Activated CD8-positive, alpha-beta memory T cell treated with anti-CD3 and anti-CD28 coated beads for 4 hours (primary cell): Measurements from ENCODE around the gene SYS1.

Experiments
- DNase-seq, 2 donors: peaks; one replicate each; pipeline ENCODE4 v3.0.0-alpha.2; 2020; ENCODE audit warnings: low read depth in 2 of 2

The SYS1 gene

DNA sequence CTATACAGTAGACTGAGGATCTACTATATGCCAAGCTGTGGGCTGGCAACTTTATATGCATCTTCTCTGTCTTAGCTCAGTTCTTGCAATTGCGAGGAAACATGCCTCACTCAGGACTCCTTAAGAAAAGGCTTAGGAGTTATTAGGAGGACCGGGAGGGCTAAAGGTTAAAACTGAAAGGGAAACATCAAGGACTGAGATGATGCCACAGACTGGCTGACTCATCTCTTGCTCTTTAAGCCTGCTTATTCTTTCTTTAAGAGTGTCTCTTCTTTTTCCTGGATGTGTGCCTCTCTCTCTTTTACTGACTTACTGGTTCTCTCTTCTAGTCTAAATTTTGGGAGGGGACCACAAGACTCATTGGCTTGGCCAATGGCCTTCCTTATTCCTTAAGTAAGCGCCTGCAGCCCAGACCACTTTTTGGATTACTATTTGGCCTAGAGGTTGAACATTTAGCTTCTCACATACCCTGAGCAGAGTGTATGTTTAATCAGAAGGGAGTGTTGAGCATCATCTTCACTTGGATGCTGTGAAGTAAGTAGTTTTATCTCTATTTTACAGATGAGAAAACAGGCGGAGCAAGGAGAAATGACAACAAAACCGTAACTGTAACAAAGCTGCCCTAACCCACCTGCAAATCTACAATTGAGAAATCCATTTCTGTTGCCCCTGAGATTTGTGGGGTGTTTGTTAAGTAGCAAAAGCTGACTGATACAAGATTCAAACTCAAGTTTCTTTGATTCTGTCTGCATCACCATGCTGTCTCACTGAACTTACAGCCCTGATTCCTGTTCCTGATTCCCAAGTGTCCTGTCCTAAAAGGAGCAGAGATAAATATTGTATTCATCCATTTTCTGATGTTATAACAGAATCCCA is 7.5 kb upstream of the SYS1 start:
- DNase-seq = no peak

DNA sequence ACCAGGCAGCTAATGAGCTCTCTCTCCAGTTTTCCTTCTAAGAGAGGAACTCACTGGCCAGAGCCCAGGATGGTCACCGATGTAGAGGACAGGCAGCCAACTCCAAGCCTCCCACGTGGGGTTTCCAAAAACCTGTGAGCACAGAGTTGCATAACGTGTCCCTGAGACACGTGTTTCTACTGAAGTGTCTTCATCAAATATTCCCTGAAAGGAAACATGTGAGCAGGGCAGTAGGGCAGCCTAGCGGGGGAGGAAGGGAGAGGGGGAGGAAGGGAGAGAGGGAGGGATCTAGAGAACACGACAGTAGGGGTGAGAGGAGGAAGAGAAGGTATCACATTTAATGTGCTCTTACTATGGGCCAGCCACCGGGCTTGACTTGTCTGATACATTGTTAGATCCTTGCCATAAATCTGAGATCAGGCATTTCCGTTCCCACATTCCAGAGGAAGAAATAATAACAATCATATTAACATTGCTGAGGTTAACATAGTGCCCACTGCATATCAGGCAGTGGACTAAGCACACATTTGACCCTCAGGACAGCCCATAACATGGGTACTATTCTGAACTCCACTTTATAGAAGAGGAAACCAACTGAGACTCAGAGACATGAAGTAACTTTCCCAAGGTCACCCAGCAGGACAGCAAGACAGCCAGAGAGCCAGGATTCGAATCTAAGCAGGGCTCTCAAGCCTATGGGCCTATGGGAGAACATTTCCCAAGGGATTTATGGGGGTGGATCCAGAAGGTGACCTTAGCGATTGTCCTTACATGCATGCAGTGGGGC is 4.5 kb upstream of the SYS1 start:
- DNase-seq = no peak

DNA sequence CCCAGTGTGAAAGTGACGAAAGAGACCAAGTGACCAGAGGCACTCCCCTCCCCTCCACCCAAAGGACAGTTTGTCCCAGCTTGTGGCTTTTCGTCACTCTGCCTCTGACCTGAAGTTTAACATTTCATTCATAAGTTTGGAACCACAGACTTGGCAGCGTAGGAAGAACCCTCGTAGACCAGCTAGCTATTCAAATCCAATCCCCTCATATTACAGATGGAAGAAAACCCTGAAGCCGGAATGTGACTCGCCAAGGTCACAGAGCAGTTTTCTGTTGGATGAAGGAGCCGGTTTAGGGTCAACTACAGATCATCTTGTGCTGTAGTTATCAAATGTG is 3.9 kb upstream of the SYS1 start:
- no peak for DNase-seq

DNA sequence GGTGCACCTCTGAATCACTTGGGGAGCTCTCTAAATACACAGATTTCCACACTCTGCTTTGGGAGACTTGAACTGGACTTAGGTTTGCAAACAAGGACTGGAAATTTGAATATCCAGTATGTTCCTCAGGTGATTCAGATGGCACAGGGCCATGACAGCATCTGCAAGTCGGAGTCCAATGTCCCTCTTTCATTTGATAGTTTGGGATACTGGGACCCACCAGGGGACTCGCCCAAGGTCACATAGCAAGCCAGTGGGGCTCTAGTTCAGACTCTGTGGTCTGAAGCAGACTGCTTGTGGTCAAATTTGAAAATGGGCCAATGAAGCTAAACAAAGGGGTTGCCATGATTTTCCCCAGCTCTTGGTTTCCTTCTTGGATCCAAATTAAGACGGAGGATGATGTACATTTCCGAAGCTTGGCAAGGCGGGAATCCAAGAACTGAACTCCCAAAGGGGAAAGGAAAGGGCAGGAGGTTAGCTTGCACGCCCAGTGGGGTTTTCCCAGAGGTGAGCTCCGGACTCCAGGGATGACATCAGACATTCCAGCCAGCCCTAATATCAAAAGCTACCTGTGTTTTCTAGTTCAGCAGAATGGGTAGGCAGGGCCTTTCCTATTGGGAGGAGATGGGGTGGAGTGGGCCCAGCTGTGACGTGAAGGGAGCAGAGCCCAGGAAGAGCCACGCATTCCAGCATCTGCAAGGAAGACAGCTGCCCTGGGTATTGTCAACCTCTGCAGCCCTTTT is 3.4 kb upstream of the SYS1 start:
- DNase-seq = no peak

DNA sequence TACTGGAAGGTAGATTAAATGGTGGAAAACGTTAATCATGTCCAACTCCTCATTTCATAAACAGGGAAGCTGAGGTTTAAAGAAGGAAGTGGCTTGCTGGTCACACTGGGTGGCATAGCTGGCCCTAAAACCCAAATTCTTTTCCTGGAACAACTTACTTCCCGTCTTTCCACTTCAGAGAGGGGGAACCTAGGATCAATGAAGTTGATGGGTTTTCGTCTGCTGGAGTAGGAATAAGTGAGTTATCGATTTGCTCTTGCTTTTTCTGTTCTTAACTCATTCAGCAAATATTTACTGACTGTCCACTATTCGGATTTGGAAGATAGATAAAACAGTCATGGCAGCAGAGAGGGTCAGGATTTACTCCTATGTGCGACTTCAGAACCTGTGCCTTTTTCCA is 1.2 kb upstream of the SYS1 start:
- DNase-seq = no peak

DNA sequence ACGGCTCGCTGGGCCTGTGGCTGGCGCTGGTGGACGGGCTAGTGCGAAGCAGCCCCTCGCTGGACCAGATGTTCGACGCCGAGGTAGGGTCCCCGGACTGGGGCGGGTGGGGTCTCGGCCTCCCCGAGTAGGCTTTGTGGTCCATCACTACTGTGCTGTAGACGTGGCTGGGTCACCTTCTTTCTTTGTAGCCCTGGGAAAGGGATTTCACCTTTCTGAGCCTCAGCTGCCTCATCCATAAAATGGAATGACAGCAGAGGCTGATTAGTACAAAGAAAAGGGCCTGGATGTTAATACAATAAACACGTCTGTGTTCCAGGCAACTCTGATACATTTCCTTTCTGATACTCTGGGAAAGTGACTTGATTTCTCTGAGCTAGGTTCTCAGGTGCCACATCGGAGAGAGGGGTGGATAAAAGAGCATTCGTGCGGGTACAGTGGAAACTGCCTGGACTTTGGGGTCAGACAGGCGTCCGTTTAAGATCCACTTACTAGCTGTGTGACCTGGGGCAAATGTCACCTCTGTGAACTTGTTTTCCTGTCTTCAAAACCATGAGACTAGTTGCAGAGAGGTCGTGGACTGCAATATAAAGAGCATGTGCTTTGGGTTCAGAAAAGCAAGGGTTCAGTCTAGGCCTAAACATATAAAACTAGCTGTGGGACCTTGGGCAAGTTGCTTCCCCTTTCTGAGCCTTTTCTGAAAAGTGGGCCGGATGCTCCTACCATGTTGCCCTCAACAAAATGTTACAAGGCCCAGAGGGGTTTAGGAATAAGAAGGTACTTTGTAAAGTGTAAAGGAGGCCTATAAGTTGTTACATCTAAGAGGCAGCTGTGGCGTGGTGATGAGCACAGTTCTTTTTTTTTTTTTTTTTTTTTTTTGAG is 896 bp downstream of the SYS1 start:
- DNase-seq = no peak

DNA sequence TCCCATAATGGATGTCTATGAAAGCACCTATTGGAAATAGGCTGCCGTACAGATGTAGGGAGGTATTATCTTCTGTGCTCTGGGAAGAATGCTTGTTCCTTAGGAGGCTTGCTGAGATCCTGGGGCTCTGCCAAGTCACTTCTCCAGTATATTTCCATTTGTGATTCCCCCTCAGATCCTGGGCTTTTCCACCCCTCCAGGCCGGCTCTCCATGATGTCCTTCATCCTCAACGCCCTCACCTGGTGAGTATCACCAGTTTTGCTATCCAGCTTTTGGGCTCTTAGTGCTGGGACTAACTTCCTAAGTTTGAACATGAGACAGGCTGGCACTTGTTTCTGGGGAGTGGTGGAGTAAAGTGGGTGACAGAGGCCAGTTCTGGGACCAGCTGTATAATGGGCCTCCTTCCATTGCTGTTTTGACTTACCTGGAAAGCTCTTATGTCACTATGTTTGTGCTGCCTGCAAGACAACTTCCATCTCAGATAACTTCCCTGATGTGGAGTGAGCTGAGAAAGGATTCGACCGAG is 2.6 kb downstream of the SYS1 start:
- DNase-seq = no peak

DNA sequence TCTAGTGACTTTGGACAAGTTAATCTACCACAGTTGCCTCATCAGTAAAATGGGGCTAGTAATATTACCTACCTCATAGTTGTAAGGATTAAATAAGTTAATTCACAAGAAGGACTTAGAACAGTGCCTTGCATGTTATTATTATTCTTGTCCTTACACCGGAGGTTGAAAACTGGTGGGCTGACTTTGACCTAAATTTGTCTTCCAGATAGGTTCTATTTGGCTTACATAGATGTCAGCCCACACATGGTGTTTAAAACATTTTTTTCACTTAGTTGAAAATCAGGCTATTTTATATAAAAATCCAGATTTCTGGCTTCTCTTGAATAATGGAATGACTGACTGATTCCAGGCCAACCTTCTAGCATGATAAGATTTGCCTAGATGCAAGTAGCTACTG is 3.2 kb downstream of the SYS1 start:
- DNase-seq = no peak

DNA sequence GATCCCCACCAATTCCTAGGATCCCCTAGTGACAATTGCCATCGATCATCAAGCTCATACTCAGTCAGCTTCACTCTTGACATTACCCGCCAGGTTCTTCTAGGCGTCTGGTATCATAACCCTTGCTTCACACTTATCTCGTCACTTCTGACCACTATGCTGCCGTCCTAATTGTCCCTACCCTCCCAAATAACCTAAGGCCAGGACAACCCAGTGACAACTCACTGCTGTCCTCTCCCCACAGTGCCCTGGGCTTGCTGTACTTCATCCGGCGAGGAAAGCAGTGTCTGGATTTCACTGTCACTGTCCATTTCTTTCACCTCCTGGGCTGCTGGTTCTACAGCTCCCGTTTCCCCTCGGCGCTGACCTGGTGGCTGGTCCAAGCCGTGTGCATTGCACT is 3.7 kb downstream of the SYS1 start:
- DNase-seq = no peak

DNA sequence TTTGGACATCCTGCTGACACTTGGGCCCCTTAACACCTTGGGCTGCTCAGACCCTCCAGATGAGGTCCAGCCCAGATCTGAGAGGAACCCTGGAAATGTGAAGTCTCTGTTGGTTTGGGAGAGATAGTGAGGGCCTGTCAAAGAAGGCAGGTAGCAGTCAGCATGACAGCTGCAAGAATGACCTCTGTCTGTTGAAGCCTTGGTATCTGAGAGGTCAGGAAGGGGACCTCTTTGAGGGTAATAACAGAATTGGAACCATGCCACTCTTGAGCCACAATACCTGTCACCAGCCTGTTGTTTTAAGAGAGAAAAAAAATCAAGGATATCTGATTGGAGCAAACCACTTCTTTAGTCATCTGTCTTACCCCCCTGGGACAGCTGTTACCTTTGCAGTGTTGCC is 4.2 kb downstream of the SYS1 start:
- DNase-seq = no peak

DNA sequence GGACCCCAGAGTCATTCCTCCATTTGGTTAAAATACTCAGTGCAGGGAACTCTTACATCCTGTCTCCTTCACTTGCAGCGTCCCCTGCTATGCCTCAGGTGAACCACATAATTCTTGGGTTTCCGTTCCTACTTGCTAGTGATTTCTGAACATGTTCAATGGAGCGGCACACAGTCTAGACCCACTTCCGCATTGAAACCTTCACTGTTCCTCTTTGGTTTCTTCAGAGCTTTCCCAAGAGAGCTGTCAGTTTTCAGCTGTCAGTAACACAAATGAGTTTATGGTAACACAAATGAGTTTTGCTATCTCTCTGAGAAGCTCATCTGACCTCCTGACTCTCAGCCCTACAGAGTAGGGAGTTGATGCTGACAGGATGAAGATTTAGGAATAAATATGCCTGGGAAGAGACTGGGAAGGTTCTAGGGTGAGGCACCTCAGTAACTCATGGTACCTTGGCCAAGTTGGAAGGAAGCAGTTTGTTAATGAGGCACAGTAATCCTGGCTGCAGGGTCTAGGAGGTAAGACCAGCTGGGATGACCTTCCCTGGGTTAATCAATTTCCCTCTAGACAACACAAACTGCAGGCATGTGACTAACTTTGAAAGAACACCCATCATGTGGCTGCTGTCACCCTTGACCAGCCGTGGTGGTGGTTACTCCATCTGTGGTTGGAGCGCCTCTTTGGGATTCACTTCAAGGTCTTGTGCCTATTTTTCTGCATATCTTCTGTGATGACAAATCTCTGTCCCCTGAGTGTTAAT is 5.4 kb downstream of the SYS1 start:
- no peak for DNase-seq

DNA sequence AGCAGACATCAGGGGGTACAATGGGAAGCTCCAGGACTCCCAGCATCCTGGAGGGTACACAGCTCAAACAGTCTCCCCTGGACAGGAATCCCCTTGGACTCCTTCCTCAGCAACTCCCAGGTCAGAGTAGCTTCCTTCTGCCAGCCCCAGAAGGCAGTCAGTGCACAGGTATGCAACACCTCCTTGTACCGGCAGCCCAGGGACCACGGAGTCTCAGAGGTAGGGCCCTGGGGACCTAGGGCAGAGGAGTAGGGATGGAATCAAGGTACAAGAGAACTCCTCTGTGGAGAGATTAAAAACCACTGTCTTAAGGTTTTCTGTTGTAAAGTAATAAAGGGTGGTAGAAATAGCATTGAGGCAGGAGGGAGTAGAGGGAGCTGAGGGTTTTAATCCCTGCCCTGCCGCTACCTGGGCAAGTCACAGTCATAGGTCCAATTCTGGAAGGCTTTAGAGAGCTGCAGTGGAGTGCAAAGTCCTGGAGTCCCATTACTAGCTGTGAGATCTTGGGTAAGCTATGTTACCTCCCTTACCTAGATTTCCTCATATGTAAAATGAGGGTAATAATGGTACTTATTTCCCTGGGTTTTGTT is 7.7 kb downstream of the SYS1 start:
- no peak for DNase-seq

DNA sequence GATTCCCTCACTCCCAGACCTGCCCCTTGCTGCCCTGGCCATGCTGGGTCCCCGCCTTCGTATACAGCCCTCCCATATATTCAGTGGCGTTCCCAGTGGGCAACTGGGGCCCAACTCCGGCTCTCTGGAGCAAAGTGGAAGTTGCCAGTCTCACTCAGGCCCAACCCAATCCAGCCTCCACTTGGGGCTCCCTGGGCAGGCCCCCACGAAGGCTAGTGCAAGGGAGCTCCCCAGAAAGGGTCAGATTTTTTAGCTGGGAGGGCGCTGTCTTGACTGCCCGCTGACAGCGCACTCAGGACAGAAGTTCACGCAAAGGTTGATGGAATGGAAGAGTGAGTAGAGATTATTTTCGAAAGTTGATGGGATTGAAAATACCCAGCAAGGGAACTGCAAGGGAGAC is 9.3 kb downstream of the SYS1 start:
- DNase-seq = no peak

DNA sequence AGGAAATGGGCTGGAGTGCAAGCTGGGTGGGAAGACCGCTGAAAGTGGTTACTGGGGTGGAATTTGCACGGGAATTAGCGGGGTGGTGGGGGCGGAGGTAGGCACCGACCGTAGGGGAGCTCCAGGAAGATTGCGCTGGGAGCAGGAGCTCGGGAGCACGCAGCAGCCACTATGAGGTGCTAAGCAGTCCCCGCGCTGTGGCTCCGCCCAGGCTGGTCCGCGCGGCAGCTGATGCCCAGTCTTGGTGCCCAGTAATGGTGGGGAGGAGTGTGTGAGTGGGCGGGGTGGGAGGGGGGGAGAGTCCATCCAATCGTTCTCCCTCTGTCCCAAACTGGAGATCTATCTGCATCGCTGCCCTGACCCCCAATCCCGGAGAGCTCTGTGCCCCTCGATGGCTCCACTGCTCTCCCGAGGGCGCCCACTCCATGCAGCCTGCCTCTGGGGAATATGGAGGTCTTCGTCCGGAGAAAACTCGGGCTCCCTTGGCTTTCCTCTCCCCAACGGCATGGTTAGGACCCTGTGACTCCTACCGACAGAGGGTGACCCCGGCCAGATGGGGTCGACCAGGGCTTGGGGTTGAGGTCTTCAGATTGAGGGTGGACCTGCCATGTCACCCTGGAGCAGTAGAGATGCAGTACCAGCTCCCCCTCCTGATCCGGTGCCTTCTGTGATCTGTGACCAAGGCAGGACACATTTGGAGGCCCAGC is 9.8 kb downstream of the SYS1 start:
- DNase-seq = no peak

DNA sequence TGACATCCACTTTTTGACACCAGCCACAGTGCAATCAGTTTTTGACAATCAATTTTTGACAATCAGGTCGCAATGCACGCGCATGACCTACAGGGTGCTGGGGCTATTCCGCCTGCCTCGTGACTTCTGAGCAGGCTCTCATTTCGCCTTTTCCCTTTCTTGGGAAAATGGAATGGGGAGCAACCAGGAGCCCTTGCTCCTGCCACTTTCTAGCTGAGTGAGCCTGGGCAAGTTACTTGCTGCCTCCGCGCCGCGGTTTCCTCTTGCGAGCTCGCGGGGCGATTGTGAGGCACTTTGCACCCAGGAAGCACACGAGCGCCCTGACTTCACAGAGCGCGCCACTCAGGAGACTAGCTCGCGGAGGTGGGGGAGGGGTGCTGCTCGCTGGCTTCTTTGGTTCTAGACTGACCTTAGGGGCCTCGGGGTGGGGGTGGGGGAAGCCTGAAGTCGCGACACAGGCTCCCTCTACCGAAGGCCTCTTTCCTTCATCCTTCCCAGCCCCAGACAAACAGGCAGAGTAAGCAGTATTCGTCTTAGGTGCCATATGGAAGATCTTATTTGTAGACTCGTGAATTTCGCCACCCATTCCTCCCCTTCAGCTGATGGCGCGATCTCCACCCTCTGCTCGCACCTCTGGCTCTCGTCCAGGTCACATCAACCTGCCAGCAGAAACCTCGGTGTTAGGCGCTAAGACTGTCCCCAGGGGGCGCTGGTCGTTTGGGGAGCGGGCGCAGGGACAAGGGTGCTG is 10.6 kb downstream of the SYS1 start:
- DNase-seq = peak; percentile 77 to 82

DNA sequence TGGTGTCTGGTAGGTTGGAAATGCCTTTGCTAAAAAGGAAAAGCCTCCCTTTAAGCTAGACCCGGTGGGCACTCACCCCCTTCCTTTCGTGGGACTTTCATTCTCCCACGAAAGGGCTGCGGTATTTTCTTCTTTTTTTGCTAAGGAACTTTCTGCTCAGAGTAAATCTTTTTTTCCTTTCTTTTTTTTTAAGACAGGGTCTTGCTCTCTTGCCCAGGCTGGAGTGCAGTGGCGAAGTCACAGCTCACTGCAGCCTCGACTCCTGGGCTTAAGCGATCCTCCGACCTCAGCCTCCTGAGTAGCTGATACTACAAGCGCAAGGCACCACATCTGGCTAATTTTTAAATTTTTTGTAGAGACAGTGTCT is 11.1 kb downstream of the SYS1 start:
- DNase-seq = no peak

DNA sequence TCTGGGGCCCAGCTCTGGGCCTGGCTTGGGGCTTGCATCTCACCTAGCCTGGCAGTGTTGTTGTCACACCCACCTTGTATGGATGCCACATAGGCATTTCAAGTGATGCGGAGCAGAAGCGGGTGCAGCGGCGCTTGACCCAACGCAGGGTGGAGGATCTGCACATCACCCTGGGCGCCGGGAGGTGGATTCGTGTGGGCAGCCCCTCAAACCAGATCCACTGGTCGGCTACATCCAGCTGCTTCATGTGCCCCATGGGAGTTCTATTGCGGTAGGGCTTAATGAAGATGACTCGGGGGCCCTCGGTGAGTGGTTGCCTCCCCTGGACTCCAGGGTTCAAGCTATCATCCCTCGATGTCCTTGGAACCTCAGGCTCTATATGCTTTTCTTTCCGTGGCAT is 12.0 kb downstream of the SYS1 start:
- no peak for DNase-seq

DNA sequence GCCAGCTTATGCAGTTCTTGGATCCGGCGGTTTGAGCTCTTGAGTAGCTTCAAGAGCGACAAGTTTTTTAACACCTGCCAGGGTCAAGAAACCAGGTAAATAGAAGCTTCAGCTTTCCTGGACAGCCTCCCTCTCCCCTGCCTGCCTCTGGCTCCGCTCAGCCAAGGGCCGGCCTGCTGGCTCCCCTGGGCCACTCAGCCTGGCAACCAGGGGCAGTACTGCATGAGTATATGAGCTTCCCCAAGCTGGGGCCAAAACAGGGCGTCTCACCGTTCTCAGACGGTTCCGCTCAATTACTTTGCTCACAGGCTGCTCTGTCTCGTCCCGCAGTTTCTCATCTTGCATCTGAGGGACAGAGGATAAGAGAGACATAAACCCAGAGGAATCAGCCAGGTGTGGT is 14.3 kb downstream of the SYS1 start:
- no peak for DNase-seq

DNA sequence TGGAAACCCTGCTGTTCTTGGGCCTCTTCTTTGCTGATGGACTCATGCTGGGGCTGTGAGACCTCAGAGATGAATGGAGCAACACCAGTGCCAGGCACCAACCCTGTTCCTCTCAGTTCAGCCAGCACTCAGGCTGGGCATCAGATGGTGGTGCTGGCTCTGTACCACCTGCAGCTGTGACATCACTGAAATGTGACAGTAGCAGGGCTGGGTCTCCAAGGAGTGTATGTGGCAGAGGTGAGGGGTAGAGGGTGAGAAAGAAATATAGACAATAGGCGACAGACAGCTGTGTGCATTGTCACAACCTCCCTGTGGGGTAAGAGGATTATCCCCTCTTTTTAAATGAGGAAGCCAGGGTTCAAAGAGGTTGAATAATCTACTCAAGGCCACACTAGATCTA is 15.2 kb downstream of the SYS1 start, which contains the start of gene TP53TG5:
Gene TP53TG5 (minus strand): TSS at position 135 of the 400 bp plus-strand sequence. CDS start 89 bp downstream, at position 46.
- no peak for DNase-seq
